MM.1S (cell line): ENCODE measurements around the gene RNGTT.

ENCODE experiments used
- DNase-seq: peaks from one replicate; pipeline ENCODE4 v3.0.0-alpha.2; 2015
- H2AFZ ChIP-seq: fragments of 300-600 bp; sonication (generic); 2 replicates; pipeline ENCODE4 v1.6.0; 2016; ENCODE audit warnings: antibody characterized with exemption, low read length
- H3F3A ChIP-seq: fragments of 300-600 bp; sonication (generic); 2 replicates; pipeline ENCODE4 v1.6.1; 2016; ENCODE audit warnings: mild to moderate bottlenecking, antibody characterized with exemption, low read length, moderate library complexity, mixed read lengths; ENCODE audit not compliant: insufficient read depth
- H3K27ac ChIP-seq: fragments of 300-600 bp; sonication (generic); 2 replicates; pipeline ENCODE4 v1.5.1; 2016; ENCODE audit warnings: mild to moderate bottlenecking, low read length
- H3K27me3 ChIP-seq: fragments of 300-600 bp; sonication (generic); replicated peaks from 2 replicates; pipeline ENCODE4 v1.6.0; 2016; ENCODE audit warnings: low read length; ENCODE audit not compliant: insufficient read depth
- H3K36me3 ChIP-seq: fragments of 300-600 bp; sonication (generic); replicated peaks from 2 replicates; pipeline ENCODE4 v1.6.1; 2016; ENCODE audit warnings: mild to moderate bottlenecking, low read length, mixed read lengths; ENCODE audit not compliant: insufficient read depth
- H3K4me1 ChIP-seq: fragments of 300-600 bp; sonication (generic); 2 replicates; pipeline ENCODE4 v1.6.1; 2016; ENCODE audit warnings: low read length, mixed read lengths
- H3K4me2 ChIP-seq: fragments of 300-600 bp; sonication (generic); 2 replicates; pipeline ENCODE4 v1.6.0; 2016; ENCODE audit warnings: low read depth, low read length
- H3K4me3 ChIP-seq: fragments of 300-600 bp; sonication (generic); 2 replicates; pipeline ENCODE4 v1.5.1; 2016; ENCODE audit warnings: low read length, mixed read lengths
- H3K79me2 ChIP-seq: fragments of 300-600 bp; sonication (generic); 2 replicates; pipeline ENCODE4 v1.6.1; 2016; ENCODE audit warnings: mixed run types, low read length, mixed read lengths
- H3K9ac ChIP-seq: fragments of 300-600 bp; sonication (generic); 2 replicates; pipeline ENCODE4 v1.6.1; 2016; ENCODE audit warnings: low read length, mixed read lengths
- H3K9me2 ChIP-seq: fragments of 300-600 bp; sonication (generic); replicated peaks from 2 replicates; pipeline ENCODE4 v1.6.1; 2016; ENCODE audit warnings: mild to moderate bottlenecking, low read length, mixed read lengths; ENCODE audit not compliant: insufficient read depth
- H3K9me3 ChIP-seq: fragments of 300-600 bp; sonication (generic); replicated peaks from 2 replicates; pipeline ENCODE4 v1.6.1; 2016; ENCODE audit warnings: mild to moderate bottlenecking, low read length, mixed read lengths; ENCODE audit not compliant: insufficient read depth
- H4K20me1 ChIP-seq: fragments of 300-600 bp; sonication (generic); 2 replicates; pipeline ENCODE4 v1.6.1; 2016; ENCODE audit warnings: mild to moderate bottlenecking, low read length, moderate library complexity, mixed read lengths; ENCODE audit not compliant: insufficient read depth
- EZH2 ChIP-seq: fragments of 300-600 bp; sonication (generic); optimal IDR thresholded peaks from 2 replicates; pipeline ENCODE3; 2017; ENCODE audit warnings: low read depth, mild to moderate bottlenecking, antibody characterized with exemption, low read length, mixed read lengths
- EZH2phosphoT487 ChIP-seq: fragments of 300-600 bp; sonication (generic); IDR thresholded peaks from 2 replicates; pipeline ENCODE4 v1.6.1; 2018; ENCODE audit warnings: antibody characterized with exemption, low read length
- TF ChIP-seq, protein P1 (sequence below): fragments of 300-600 bp; sonication (generic); IDR thresholded peaks from 2 replicates; pipeline ENCODE4 v1.5.1; 2016; ENCODE audit warnings: antibody characterized with exemption, low read length, mixed read lengths

Gene RNGTT

DNA sequence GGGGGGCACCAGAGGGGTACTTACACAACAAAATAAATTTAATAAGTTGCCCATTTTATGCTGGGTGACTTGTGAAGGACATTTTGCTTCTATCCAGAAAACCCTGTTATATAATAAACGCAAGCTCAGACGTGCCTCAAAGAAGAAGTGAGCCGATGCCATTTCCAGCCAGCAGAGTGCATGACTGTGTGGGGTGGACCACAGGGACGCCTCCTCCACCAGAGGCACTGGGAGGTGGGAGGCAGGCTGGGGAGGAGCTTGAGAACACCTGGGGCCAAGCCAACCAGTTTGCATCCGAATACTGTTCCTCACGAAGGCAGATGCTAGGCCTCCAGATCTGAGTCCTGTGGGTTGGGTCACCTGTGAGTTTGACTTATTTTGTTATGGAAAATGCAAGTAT, 363.8 kb downstream of the RNGTT start:
- Histone ChIP-seq H3K4me1 (peaks cover 2% of the 10 kb centered on the region; the same call in 1 of the 2 replicates), H2AFZ (no peak overlapping the region), H3K36me3 (no peaks in the 10 kb centered on the region), H3K9ac (no peak overlapping the region), H3K9me3 (no peaks in the 10 kb centered on the region), H3F3A (no peaks in the 10 kb centered on the region), H3K4me3 (no peak overlapping the region), H3K79me2 (no peaks in the 10 kb centered on the region), H4K20me1 (no peaks in the 10 kb centered on the region), H3K9me2 (no peaks in the 10 kb centered on the region), H3K27ac (no peak overlapping the region), H3K4me2 (no peak overlapping the region), H3K27me3 (no peaks in the 10 kb centered on the region)
- TF ChIP-seq EZH2phosphoT487, result no peak
- TF ChIP-seq, protein P1, sequence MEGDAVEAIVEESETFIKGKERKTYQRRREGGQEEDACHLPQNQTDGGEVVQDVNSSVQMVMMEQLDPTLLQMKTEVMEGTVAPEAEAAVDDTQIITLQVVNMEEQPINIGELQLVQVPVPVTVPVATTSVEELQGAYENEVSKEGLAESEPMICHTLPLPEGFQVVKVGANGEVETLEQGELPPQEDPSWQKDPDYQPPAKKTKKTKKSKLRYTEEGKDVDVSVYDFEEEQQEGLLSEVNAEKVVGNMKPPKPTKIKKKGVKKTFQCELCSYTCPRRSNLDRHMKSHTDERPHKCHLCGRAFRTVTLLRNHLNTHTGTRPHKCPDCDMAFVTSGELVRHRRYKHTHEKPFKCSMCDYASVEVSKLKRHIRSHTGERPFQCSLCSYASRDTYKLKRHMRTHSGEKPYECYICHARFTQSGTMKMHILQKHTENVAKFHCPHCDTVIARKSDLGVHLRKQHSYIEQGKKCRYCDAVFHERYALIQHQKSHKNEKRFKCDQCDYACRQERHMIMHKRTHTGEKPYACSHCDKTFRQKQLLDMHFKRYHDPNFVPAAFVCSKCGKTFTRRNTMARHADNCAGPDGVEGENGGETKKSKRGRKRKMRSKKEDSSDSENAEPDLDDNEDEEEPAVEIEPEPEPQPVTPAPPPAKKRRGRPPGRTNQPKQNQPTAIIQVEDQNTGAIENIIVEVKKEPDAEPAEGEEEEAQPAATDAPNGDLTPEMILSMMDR, result no peak
- TF ChIP-seq EZH2, result no peak
- DNase-seq, result no peak

DNA sequence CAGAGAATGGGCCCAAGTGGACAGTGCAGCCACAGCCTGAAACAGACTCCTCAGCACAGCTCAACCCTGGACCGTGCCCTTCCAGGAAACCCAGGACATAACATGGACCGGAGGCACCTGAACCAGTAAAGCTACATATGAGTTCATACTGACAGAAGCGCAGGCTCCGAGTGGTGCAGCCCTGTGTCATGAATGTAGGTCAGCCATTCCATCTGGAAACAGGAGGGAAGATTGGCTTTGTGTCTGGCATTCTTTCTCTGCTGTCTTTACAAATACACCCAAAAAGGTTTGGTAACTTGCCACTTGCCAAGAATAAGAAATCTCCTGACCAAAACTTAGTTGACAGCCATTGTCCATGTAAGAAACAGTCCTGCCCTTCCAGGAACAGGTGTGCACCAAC, 366.6 kb downstream of the RNGTT start:
- Histone ChIP-seq H3K79me2 (no peaks in the 10 kb centered on the region), H3K9me2 (no peaks in the 10 kb centered on the region), H2AFZ (no peak overlapping the region), H3K9ac (no peak overlapping the region), H3K4me2 (no peak overlapping the region), H3K36me3 (no peaks in the 10 kb centered on the region), H3K4me3 (no peak overlapping the region), H4K20me1 (no peaks in the 10 kb centered on the region), H3K9me3 (no peaks in the 10 kb centered on the region), H3K27ac (no peak overlapping the region), H3K4me1 (peaks cover 25% of the 10 kb centered on the region), H3F3A (peaks cover 18% of the 10 kb centered on the region), H3K27me3 (no peaks in the 10 kb centered on the region)
- TF ChIP-seq EZH2phosphoT487 (no peak), EZH2 (no peak)
- TF ChIP-seq, protein P1, result no peak
- DNase-seq, result no peak

DNA sequence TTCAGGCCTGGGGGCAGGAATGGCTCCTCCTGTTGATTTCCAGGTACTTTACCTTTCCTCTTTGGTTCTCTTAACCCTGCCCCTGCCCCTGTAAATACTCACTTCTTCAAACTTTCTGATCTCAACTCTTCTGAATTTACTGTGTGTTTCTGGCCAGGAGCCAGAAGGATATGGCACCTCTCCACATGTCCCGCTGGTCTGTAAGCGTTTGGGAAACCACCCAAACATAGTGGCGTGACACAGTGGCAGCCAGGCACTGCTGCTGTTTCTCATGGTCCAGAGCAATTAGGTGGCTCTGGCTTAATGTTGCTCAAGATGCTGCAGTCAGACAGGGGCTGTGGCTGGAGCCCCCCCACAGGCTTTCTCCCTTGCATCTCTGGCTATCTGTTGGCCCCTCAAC, 374.5 kb downstream of the RNGTT start:
- Histone ChIP-seq H3K27ac (no peak overlapping the region), H3K4me2 (no peak overlapping the region), H3K9ac (no peak overlapping the region), H4K20me1 (no peaks in the 10 kb centered on the region), H2AFZ (no peak overlapping the region), H3K4me1 (peaks cover 35% of the 10 kb centered on the region), H3K9me2 (no peaks in the 10 kb centered on the region; the same call in 1 of the 2 replicates), H3K79me2 (no peaks in the 10 kb centered on the region), H3F3A (peaks cover 14% of the 10 kb centered on the region), H3K36me3 (no peaks in the 10 kb centered on the region), H3K9me3 (no peaks in the 10 kb centered on the region), H3K4me3 (no peak overlapping the region), H3K27me3 (no peaks in the 10 kb centered on the region)
- no peak for TF ChIP-seq EZH2
- no peak for TF ChIP-seq EZH2phosphoT487
- TF ChIP-seq, protein P1, result no peak
- no peak for DNase-seq

DNA sequence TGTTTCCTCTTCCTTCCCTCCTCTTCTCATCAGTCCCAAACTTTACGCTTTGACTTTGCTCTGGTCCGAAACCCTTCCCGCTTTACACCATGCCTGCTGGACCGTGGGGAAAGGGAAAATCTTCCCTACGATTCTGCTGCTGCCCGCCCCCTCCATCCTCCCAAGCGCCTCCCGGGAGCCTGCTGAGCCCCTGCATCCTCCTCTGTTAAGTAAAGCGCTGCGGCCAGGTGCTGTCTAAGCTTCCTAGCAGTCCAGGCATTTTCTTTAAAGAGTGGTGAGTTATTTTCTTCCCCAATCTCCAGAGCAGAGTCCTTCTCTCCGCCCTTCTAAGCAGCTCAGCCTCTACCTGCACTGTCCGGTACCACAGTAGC, 376.3 kb downstream of the RNGTT start:
- TF ChIP-seq, protein P1, result no peak
- TF ChIP-seq EZH2 (no peak), EZH2phosphoT487 (no peak)
- H3K4me3 ChIP-seq, result no peak overlapping the region
- no peaks in the 10 kb centered on the region for H3K27me3 ChIP-seq
- no peaks in the 10 kb centered on the region; the same call in 1 of the 2 replicates for H3F3A ChIP-seq
- no peak overlapping the region for H3K9ac ChIP-seq
- no peak overlapping the region for H3K27ac ChIP-seq
- H3K4me2 ChIP-seq, result no peak overlapping the region
- peaks cover 20% of the 10 kb centered on the region for H3K4me1 ChIP-seq
- H4K20me1 ChIP-seq, result no peaks in the 10 kb centered on the region
- H3K36me3 ChIP-seq, result no peaks in the 10 kb centered on the region
- H3K79me2 ChIP-seq, result no peaks in the 10 kb centered on the region
- H3K9me2 ChIP-seq, result no peaks in the 10 kb centered on the region; the same call in 1 of the 2 replicates
- H3K9me3 ChIP-seq, result no peaks in the 10 kb centered on the region
- no peak overlapping the region for H2AFZ ChIP-seq
- DNase-seq, result no peak
